Measurements from ENCODE around the gene AZU1. TPM values are rescaled to one million over a fixed set of nuclear protein-coding genes. Genes with fewer than 3 reads are reported as not detected.

The AZU1 gene
- total RNA-seq, 1 donor from 2014 or later = 0.21 TPM

GRCh38 chr19:879711-880438 is 52.2 kb downstream of the AZU1 start:
- TF ChIP-seq, protein P1, sequence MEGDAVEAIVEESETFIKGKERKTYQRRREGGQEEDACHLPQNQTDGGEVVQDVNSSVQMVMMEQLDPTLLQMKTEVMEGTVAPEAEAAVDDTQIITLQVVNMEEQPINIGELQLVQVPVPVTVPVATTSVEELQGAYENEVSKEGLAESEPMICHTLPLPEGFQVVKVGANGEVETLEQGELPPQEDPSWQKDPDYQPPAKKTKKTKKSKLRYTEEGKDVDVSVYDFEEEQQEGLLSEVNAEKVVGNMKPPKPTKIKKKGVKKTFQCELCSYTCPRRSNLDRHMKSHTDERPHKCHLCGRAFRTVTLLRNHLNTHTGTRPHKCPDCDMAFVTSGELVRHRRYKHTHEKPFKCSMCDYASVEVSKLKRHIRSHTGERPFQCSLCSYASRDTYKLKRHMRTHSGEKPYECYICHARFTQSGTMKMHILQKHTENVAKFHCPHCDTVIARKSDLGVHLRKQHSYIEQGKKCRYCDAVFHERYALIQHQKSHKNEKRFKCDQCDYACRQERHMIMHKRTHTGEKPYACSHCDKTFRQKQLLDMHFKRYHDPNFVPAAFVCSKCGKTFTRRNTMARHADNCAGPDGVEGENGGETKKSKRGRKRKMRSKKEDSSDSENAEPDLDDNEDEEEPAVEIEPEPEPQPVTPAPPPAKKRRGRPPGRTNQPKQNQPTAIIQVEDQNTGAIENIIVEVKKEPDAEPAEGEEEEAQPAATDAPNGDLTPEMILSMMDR (IDR thresholded peaks at IDR 0.05; ENCODE audit: unreplicated experiment) = no peak
- DNase-seq (ENCODE audit: low spot score) = no peak
- no peaks in the 10 kb centered on the region for H3K9me3 Mint-ChIP-seq (ENCODE audit: unreplicated experiment)
- H3K4me3 Mint-ChIP-seq (ENCODE audit: unreplicated experiment) = peak overlapping the region; percentile 79
- peaks cover 14% of the 10 kb centered on the region for H3K27me3 Mint-ChIP-seq (ENCODE audit: unreplicated experiment)
- no peaks in the 10 kb centered on the region for H3K4me1 Mint-ChIP-seq (ENCODE audit: unreplicated experiment)
- H3K36me3 Mint-ChIP-seq (ENCODE audit: low read depth, unreplicated experiment) = peaks cover 24% of the 10 kb centered on the region
- no peak overlapping the region for H3K27ac Mint-ChIP-seq (ENCODE audit: unreplicated experiment)

Small RNA genes lying within 50 kb of the gene (microRNA-seq; reads per million reads assigned to microRNA genes)
- gene MIR3187 (ENCODE audit: unreplicated experiment) = 303 reads per million, percentile 88 among the genes with 10 or more reads in this experiment
- gene MIR4745 (ENCODE audit: unreplicated experiment) = 95.7 reads per million, percentile 82 among the genes with 10 or more reads in this experiment

Other genes starting within 250 kb of the AZU1 start
- gene HCN2, start 238.0 kb upstream of the AZU1 start, total RNA-seq (ENCODE audit: unreplicated experiment) = 0.28 TPM
- 53.6 TPM for gene POLRMT, start 194.3 kb upstream of the AZU1 start, total RNA-seq (ENCODE audit: unreplicated experiment)
- not detected for gene FGF22, start 188.0 kb upstream of the AZU1 start, total RNA-seq (ENCODE audit: unreplicated experiment)
- gene RNF126, start 164.6 kb upstream of the AZU1 start, total RNA-seq (ENCODE audit: unreplicated experiment) = 41.7 TPM
- 6.5 TPM for gene FSTL3, start 151.4 kb upstream of the AZU1 start, total RNA-seq (ENCODE audit: unreplicated experiment)
- not detected for gene PRSS57, start 132.4 kb upstream of the AZU1 start, total RNA-seq (ENCODE audit: unreplicated experiment)
- 42.0 TPM for gene PALM, start 118.9 kb upstream of the AZU1 start, total RNA-seq (ENCODE audit: unreplicated experiment)
- gene MISP, start 76.7 kb upstream of the AZU1 start, total RNA-seq (ENCODE audit: unreplicated experiment) = not detected
- 614 TPM for gene PTBP1, start 30.4 kb upstream of the AZU1 start, total RNA-seq (ENCODE audit: unreplicated experiment)
- gene PLPPR3, start 5.9 kb upstream of the AZU1 start, total RNA-seq (ENCODE audit: unreplicated experiment) = 17.6 TPM
- not detected for gene PRTN3, start 13.2 kb downstream of the AZU1 start, total RNA-seq (ENCODE audit: unreplicated experiment)
- gene ELANE, start 24.5 kb downstream of the AZU1 start, total RNA-seq (ENCODE audit: unreplicated experiment) = not detected
- 0.46 TPM for gene CFD, start 31.8 kb downstream of the AZU1 start, total RNA-seq (ENCODE audit: unreplicated experiment)
- 66.5 TPM for gene MED16, start 65.3 kb downstream of the AZU1 start, total RNA-seq (ENCODE audit: unreplicated experiment)
- gene RNU6-9, start 65.6 kb downstream of the AZU1 start, total RNA-seq (ENCODE audit: unreplicated experiment) = not detected
- 40.6 TPM for gene R3HDM4, start 85.4 kb downstream of the AZU1 start, total RNA-seq (ENCODE audit: unreplicated experiment)
- not detected for gene KISS1R, start 89.5 kb downstream of the AZU1 start, total RNA-seq (ENCODE audit: unreplicated experiment)
- gene ARID3A, start 98.2 kb downstream of the AZU1 start, total RNA-seq (ENCODE audit: unreplicated experiment) = 108 TPM
- 53.1 TPM for gene WDR18, start 156.5 kb downstream of the AZU1 start, total RNA-seq (ENCODE audit: unreplicated experiment)
- 0.95 TPM for gene GRIN3B, start 172.6 kb downstream of the AZU1 start, total RNA-seq (ENCODE audit: unreplicated experiment)
- 182 TPM for gene TMEM259, start 193.3 kb downstream of the AZU1 start, total RNA-seq (ENCODE audit: unreplicated experiment)
- not detected for gene RNU6-2, start 193.7 kb downstream of the AZU1 start, total RNA-seq (ENCODE audit: unreplicated experiment)
- gene CNN2, start 198.8 kb downstream of the AZU1 start, total RNA-seq (ENCODE audit: unreplicated experiment) = 456 TPM
- 16.3 TPM for gene ABCA7, start 212.3 kb downstream of the AZU1 start, total RNA-seq (ENCODE audit: unreplicated experiment)
- gene ARHGAP45, start 239.3 kb downstream of the AZU1 start, total RNA-seq (ENCODE audit: unreplicated experiment) = 2.4 TPM

All from endothelial cell (in vitro differentiated cells).